ENCODE measurements around the gene INSYN2B.

DNA sequence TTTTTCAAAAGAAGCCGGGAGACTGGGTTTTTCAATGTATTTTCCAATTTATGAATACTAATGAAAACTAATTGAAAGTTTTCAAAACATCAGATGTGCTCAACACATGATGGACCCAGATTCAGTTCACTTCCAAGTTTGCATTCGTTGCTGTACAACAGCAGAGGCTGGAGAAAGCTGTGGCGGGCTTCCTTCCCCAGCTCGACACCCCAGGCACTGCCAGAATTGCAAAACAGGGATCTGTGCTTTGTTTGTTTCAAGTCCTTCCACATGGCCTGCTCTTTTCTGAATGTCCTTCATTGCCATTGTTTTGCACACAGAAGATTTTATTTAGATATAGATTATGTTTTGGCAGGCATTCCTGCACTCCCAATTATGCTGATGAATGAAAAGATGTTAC is 30.3 kb upstream of the INSYN2B start:
- no peak for TF ChIP-seq RAD21 (IDR thresholded peaks at IDR 0.05; ENCODE audit: low read depth)
- TF ChIP-seq, protein P1, sequence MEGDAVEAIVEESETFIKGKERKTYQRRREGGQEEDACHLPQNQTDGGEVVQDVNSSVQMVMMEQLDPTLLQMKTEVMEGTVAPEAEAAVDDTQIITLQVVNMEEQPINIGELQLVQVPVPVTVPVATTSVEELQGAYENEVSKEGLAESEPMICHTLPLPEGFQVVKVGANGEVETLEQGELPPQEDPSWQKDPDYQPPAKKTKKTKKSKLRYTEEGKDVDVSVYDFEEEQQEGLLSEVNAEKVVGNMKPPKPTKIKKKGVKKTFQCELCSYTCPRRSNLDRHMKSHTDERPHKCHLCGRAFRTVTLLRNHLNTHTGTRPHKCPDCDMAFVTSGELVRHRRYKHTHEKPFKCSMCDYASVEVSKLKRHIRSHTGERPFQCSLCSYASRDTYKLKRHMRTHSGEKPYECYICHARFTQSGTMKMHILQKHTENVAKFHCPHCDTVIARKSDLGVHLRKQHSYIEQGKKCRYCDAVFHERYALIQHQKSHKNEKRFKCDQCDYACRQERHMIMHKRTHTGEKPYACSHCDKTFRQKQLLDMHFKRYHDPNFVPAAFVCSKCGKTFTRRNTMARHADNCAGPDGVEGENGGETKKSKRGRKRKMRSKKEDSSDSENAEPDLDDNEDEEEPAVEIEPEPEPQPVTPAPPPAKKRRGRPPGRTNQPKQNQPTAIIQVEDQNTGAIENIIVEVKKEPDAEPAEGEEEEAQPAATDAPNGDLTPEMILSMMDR (IDR thresholded peaks at IDR 0.05 in 2 of 3, conservative IDR thresholded peaks at IDR 0.05 in 1 of 3; ENCODE audit: borderline replicate concordance in 1 of 3, insufficient read depth in 1 of 3, low read depth in 2 of 3, low read length in 2 of 3) = no peak
- no peak for TF ChIP-seq SIN3A (IDR thresholded peaks at IDR 0.05; ENCODE audit: low read depth)
- TF ChIP-seq ZNF274 (IDR thresholded peaks at IDR 0.05; ENCODE audit: low read depth, low read length) = no peak
